Astrocyte of the cerebellum (primary cell): ENCODE measurements around the gene ANKRD44.

Source experiments
- DNase-seq: peaks from one replicate; pipeline ENCODE4 v3.0.0-alpha.2; 2011; ENCODE audit warnings: low read depth
- H3K4me3 ChIP-seq: 2 replicates; pipeline ENCODE4 v1.5.1; 2011; ENCODE audit warnings: mild to moderate bottlenecking, low read depth, low read length, moderate library complexity
- in situ Hi-C: cut with HindIII; loops from 2 replicates; pipeline ENCODE4 v1.10.0; 2017; ENCODE audit warnings: low sequenced_read_pairs
- TF ChIP-seq, protein P1 (sequence below): IDR thresholded peaks from 2 replicates; pipeline ENCODE4 v1.5.1; 2012; ENCODE audit warnings: low read length, low read depth, moderate library complexity, mild to moderate bottlenecking; ENCODE audit errors: missing control alignments

The ANKRD44 gene

DNA sequence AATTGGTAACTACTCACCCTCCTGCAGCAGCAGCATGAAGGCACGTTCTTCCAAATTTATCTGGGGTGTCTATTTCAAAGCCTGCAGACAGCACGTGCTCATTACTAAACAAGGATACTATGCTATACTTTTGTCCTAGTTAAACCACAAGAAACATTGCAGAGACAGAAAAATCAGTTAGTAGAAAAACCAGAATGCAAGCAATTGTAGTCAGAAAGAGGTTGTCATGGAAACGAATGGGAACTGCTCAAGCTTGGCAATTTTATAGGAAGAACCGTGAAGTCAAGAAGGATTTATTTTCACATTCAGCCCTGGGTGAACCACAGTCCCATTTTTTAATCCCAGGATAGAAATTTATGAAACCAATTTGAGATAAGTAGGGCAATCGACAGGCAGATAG lies 221.9 kb downstream of the ANKRD44 start:
- in situ Hi-C loops, result no loop called here
- peak; percentile 82 for DNase-seq
- H3K4me3 ChIP-seq, result no peak overlapping the region
- TF ChIP-seq, protein P1, sequence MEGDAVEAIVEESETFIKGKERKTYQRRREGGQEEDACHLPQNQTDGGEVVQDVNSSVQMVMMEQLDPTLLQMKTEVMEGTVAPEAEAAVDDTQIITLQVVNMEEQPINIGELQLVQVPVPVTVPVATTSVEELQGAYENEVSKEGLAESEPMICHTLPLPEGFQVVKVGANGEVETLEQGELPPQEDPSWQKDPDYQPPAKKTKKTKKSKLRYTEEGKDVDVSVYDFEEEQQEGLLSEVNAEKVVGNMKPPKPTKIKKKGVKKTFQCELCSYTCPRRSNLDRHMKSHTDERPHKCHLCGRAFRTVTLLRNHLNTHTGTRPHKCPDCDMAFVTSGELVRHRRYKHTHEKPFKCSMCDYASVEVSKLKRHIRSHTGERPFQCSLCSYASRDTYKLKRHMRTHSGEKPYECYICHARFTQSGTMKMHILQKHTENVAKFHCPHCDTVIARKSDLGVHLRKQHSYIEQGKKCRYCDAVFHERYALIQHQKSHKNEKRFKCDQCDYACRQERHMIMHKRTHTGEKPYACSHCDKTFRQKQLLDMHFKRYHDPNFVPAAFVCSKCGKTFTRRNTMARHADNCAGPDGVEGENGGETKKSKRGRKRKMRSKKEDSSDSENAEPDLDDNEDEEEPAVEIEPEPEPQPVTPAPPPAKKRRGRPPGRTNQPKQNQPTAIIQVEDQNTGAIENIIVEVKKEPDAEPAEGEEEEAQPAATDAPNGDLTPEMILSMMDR, result no peak

DNA sequence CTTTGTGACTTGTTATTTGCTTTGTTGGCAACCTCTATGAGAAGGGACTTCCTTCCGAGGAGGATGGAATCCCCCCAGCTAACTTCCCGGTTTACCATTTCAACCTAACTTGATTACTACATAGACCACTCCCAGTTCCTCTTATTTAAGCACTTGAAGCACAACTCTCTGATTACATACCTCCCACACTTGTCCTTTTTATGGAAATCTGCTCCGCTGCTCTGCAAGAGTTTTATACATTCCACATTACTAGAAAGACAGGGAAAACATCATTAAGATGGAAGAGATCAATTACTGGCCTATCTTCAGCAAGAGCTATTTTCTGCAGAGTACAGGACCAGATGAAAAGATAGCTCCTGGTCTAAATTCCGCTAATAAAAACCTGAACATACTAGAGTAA lies 224.1 kb downstream of the ANKRD44 start:
- no peak overlapping the region for H3K4me3 ChIP-seq
- no peak for DNase-seq
- in situ Hi-C loops, result no loop called here
- TF ChIP-seq, protein P1, result no peak

DNA sequence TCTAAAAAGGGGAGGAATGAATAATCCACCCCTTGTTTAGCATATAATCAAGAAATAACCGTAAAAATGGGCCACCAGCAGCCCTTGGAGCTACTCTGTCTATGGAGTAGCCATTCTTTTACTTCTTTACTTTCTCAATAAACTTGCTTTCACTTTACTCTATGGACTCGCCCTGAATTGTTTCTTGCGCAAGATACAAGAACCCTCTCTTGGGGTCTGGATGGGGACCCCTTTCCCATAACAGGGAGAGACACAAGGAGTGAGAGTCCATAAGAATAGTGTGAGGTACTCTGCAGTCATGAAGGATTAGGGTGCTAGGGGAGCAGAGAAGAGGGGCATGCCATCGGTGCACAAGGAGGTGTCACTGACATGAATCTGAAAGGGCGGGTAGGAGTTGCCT lies 224.9 kb downstream of the ANKRD44 start:
- TF ChIP-seq, protein P1, result no peak
- in situ Hi-C loops, result no loop called here
- no peak overlapping the region for H3K4me3 ChIP-seq
- no peak for DNase-seq

DNA sequence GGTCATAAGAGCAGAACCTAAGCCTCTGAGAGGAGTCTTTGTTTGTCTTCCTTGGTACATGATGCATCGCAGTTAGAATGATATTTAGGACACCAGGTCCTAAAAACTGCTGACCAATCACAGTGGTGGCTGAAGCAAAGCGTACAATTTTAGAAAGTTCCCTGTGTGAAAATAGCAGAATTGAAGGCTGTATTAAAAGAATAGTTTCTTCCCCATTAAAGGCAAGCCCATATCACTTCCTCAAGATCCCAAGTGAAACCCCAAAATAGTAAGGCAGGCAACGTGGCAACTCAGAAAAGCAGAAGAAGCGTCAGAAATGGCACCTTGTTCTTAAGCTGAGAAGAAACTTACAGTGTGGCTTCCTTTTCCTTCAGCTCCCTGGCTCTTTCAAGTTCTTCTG lies 229.3 kb downstream of the ANKRD44 start:
- H3K4me3 ChIP-seq, result no peak overlapping the region
- DNase-seq, result no peak
- in situ Hi-C loops, result no loop called here
- TF ChIP-seq, protein P1, result no peak

DNA sequence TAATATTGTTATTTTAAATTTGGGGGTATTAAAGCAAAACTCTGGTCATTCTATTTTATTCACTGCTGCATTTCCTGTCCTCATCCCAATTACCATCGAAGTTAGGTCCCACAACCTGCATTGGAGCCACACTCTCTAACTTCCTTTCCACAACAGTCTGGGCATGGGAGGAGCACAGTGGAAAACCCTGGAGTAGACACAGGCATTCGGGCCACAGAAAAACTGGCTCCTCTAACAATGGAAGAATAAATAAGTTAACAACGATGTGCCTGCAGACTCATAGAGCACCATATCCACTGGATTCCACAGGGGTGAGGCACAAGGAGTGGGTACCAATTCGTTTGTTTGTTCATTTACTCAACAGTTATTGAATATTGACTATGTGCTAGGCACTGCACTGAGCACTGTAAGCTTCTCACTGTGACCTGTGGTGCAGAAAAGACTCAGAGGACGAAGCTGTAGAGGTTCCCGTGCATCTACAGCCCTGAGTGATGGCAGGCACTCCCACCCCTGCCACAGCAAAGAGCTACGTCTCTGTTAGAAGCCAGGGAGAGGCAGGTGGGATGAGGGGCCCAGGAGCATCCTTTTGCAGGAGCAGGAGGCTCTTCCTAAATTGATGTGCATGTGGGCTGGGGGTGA lies 229.9 kb downstream of the ANKRD44 start:
- no peak overlapping the region for H3K4me3 ChIP-seq
- in situ Hi-C loops, result no loop called here
- TF ChIP-seq, protein P1, result no peak

DNA sequence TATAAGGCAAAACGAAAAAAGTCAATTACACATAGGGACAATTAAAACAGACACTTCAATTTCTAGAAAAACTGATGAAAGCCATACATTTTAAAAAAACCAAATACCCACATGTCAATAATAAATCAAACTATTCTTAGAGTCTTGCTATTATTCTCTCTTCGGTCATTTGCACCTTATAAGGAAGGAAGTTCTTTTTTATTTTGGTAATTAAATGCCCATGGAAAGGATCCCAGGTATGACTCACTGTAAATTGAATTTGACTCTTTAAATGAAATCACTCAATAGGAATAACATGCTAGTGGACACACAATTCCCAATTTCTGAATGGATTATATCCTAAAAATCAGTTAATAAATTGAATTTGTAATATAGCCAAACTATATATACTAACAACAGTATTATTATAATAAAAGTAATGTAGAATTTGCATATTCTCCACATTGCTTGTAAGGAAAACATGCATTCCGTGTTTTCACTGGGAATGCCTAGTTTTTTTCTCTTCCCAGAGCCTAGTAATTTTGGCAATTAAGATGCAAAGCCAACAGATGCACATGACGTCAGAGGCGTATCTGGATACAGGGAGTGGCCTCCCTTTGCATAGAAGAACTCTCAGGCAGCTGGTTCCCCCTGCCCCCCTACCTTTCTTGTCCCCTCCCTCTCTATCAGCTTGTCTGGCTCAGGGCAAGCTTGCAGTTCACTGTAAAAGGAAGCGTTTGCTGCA lies 230.6 kb downstream of the ANKRD44 start:
- TF ChIP-seq, protein P1, result no peak
- DNase-seq, result peak; percentile 59
- in situ Hi-C loops, result no loop called here
- H3K4me3 ChIP-seq, result no peak overlapping the region

More for the DNA sequence above, 229.9 kb downstream of the ANKRD44 start:
- DNase-seq, result no peak
